Keratinocyte (primary cell): ENCODE measurements around the gene DVL2.

Source experiments
- CTCF ChIP-seq, 3 experiments: IDR thresholded peaks in 1 of 3; conservative IDR thresholded peaks in 1 of 3; optimal IDR thresholded peaks in 1 of 3; 2 replicates in 2 of 3; 3 replicates in 1 of 3; pipeline versions ENCODE3 to v1.5.1; 2011; ENCODE audit warnings: low read length in 3 of 3, mild to moderate bottlenecking in 3 of 3, moderate library complexity in 2 of 3, control low read depth in 1 of 3, inconsistent platforms in 1 of 3; ENCODE audit not compliant: insufficient read depth in 2 of 3; ENCODE audit errors: extremely low read depth in 1 of 3
- EZH2 ChIP-seq: IDR thresholded peaks from one replicate; pipeline ENCODE4 v1.6.1; 2012; ENCODE audit warnings: inconsistent platforms, mild to moderate bottlenecking, low read length, moderate library complexity

GRCh38 chr17:7256766-7257456 lies 22.6 kb upstream of the DVL2 start:
- TF ChIP-seq CTCF (optimal IDR thresholded peaks at IDR 0.05 in 1 of 3, IDR thresholded peaks at IDR 0.05 in 1 of 3, conservative IDR thresholded peaks at IDR 0.05 in 1 of 3; ENCODE audit: extremely low read depth in 1 of 3, insufficient read depth in 2 of 3, low read length in 3 of 3) (no peak), EZH2 (no peak)
